Fibroblast of skin of right biceps (primary cell): ENCODE data around the gene MRPS27.

ENCODE experiments used
- DNase-seq: peaks from one replicate; pipeline ENCODE4 v3.0.0-alpha.2; 2013

MRPS27 gene

DNA sequence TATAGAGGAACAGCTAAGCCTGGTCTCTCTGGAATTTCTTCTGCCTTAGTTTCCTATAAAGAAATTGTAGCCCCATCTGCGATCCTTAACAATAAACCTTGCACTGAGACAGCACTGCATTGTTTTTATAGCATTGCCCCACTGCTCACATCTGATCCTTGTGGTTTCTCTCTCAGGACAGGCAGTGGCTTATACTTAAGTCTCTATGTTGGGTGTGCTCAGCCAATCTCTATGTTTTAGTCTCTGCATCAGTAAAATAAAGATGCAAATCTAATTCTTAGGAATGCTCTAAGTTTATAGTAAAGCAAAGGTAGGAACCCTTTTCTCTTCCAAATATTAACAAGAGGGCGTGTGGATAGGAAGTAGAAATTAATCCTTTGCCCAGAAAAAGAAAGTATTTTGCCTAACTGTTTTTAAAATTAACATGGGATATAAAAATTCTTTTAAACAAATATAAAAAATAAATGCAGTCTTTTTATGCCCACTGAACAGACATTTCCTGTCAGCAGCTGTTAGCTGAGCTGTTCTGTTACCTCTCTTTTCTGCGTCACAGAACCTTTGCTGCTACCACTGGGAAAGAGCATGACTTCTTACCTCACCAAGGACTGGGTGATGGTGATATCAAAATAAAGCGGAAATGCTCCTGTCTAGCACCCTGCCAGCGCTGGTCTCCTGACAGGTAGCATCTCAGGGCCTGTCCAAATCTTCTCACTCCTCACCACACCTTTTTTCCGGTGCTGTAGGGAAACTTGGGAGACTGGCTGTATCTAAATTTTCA, 29.5 kb downstream of the MRPS27 start:
- DNase-seq = no peak

DNA sequence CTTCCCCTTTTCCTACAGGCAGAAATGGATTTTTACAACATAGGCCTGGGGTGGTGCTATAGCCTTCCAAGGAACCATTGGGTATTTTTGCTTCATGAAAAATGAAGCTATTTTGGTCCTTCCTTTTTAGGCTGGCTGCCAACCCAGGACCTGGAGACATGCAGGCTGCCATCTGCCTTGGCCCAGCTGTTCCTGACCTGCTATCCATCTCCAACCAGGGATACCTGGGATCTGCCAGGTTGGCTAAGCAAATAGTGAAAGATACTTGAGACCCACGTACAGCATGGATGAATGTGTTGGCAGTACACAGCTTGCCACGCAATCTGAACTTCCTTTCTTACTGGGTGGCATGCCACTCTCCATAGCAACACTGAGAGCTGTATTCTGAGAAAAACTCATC, 31.1 kb downstream of the MRPS27 start:
- DNase-seq = no peak

DNA sequence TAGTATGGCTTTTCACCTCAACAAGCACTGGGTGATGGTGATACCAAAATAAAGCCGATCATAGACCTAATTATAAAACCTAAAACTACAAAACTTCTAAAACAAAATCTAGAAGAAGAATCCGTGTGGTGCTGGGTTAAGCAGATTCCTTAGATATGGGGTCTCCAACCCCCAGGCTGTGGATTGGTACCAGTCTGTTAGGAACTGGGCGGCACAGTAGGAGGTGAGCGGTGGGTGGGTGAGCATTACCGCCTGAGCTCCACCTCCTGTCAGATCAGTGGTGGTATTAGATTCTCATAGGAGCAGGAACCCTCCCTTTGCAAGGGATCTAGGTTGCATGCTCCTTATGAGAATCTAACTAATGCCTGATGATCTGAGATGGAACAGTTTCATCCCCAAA, 33.2 kb downstream of the MRPS27 start:
- no peak for DNase-seq

DNA sequence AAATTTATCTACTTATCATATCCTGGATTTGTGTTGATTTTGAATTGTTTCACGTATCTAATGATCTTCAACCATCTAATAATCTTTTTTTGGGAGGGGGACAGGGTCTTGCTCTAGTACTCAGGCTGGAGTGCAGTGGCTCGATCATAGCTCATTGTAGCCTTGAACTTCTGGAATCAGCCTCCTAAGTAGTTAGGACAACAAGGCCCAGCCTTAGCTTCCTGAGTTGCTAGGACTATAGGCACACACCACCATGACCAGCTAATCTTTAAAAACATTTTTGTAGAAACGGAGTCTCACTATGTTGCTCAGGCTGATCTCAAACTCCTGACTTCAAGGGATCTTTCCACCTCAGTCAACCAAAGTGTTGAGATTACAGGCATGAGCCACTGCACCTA, 34.6 kb downstream of the MRPS27 start:
- DNase-seq = no peak

DNA sequence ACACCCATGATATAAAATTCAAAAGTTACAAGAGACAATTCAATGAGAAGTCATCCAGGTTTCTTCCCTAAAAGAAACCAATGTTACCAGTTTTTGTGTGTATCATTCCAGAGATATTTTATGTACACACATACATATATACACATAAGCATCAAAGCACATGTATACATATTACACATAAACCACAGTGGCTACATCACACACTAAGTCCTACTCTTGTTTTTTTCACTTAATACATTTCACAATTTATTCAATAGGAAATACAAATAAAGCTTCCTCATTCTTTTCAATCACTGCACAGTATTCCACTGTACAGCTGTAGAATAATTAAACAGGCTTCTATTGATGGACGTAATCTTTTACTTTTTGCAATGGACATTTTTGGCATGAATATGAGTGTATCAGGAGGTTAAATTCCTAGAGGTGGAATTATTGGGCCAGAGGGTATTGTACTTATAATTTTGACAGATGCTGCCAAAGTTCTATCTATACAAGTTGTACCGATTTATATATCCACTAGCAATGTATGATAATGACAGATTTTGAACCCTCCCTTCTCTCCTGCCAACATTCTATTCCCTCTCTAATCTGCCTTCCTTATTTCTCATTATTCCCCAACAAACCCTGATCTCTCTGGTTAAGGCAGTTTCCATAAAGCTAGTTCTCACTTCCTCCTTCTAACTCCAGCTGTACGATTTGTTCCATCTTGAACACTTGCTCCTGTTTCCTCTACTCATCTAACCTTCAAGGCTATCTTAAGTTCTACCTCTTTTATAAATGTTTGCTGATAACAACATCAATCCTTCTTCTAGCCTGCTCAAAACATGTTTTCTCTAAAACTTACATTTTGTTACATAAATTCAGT, 35.2 kb downstream of the MRPS27 start:
- no peak for DNase-seq

DNA sequence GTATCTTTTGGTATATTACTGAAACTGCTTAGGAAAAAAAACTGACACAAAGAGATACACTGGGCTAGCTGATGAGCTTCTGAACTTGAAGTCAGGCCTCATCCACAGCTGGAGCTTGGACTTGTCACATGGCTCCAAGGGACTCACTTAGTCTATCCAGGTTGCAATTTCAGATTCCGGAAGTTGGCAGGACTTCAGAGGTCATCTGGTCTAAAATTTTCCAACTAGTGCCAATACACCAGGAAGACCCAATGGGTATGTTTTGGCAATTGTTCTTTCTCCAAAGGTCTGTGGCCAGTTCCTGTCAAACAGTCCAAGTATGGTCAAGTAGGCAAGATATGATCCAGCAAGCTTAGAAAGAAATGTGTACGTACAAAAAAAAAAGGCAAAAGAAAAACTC, 36.7 kb downstream of the MRPS27 start:
- DNase-seq = no peak

DNA sequence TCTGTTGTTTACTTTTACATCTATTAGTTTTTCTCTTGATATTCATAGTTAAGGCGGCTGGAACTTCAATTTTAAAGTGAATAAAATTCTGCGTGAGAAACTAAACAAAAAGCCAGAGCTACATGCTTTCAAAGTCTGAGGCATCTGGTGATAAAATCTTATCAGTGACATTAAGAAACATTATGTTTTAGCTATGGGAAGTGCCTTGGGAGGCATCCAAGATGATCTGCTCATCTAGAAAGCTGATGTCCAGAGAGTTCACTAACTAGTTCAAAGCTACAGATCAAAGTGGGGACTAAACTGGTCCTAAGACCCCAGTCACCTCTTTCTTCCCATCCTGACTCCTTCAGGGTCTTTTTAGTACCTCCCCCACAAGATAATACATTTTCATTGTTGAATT, 37.2 kb downstream of the MRPS27 start:
- peak; percentile 52 for DNase-seq

DNA sequence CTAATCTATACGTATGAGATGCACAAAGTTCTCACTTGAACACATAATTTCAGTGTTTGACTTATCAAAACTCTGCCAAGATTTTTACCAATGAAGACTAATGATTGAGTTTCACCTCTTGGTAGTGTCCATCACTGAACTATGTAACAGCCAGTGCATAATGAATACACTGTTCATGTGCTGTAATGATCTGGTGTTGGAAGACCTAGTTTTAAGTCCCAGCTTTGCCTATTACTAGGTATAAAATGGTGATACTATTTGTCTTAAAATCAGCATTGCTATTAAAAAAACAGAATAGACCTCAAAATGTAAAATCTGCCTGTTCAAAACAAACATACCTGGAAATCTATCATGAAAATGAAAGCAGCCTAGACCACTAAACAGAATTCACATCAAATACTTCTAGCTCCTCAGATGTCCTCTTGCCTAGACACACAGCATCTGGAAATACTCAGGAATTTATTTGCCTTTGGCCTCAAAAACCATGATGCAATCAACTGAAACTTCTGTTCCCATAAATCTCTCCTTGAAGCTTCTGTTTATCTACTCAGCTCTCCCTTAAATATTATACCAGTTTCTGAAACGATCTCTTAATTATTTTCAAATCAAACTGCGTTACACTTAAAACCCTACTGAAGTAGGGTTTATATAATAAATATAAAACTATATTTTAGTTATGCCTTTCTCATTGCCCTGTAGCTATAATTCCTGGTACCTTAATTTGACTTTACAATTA, 38.1 kb downstream of the MRPS27 start:
- peak; percentile 92 for DNase-seq

DNA sequence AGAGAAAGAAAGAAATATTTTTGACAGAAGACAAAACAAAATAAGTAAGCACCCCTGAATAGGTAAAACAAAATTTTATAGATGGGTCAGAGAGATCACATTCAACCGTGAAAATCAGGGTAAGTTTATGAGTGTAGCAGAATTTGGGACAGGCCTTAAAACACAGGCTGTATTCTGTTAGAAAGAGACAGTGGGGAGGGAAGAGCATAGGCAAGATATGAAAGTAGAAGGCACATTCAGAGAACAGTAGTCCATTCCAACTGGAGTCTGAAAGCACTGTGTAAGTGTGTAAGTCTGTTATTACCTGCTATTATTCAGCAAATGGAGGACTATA, 38.6 kb downstream of the MRPS27 start:
- no peak for DNase-seq

DNA sequence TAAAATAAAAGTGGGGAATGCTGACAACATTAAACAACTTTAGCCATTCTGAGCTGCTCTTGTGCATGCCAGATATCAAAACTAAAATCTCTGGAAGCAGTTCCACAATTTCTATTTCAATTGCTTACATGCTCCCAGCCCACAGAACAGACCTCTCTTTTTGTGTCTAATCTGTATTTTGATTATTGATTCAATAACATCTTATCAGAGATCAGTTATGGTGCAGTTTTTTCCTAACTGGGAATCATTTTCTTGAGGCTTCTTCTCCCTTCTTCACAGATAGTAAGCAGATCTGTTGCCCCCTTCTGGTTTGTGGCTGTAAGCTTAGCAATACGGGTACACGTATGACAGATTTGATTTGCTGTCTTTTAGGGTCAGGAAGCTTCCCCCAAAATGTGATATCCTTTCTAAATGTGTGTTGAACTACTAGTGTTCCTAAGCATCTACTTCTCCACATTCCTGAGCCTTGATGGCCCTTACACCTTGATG, 39.4 kb downstream of the MRPS27 start:
- peak; percentile 63 for DNase-seq

DNA sequence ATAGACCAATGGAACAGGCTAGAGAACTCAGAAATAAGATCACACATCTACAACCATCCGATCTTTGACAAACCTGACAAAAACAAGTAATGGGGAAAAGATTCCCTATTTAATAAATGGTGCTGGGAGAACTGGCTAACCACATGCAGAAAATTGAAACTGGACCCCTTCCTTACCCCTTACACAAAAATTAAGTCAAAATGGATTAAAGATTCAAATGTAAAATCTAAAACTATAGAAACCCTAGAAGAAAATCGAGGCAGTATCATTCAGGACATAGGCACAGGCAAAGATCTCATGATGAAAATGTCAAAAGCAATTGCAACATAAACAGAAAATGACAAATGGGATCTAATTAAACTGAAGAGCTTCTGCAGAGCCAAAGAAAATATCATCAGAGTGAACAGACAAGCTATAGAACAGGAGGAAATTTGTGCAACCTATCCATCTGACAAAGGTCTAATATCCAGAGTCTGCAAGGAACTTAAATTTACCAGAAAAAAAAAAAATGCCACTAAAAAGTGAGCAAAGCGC, 43.8 kb downstream of the MRPS27 start:
- no peak for DNase-seq

DNA sequence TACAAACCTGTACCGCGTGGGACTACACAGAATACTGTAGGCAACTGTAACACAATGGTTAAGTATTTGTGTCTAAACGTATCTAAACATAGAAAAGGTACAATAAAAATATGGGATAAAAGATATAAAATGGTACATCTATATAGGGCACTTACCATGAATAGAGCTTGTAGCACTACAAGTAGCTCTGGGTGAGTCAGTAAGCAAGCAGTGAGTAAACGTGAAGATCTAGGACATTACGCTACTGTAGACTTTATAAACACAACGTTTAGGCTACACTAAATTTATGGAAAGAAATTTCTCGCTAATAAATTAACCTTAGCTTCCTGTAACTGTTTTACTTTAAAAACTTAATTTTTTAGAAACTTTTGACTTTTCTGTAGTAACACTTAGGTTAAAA, 46.5 kb downstream of the MRPS27 start:
- no peak for DNase-seq

DNA sequence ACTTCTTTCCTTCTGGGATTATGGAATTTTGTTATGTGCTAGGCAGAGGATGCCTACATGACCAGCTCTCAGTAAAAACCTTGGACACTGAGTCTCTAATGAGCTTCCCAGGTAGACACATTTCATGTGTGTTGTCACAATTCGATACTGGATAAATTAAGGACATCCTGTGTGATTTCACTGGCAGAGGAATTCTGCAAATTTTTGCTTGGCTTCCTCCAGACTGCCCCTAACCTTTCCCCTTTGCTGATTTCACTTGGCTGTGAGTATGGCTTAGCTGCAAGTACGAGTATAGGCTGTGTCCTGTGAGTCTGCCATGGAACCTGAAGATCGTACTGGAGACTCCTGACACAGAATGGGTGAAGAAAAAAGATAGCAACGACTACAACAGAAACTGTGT, 47.6 kb downstream of the MRPS27 start:
- no peak for DNase-seq

DNA sequence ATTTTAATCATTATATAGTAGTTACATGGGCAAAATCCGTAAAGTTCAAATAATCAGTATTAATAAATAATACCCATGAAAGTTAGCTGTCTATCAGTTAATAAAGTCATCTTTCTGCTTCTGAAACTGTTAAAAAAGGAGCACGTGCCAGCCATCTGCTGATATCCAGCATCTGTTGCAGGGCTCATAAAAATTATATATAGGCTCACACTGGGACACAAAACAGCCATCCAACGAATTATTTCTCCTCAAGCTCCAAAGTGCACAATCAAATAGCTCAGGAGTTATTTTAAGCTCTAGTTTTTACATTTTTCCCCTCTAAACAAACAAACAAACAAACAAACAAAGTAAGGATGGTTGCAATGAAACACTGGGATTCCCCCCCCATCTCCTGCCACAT, 48.3 kb downstream of the MRPS27 start:
- no peak for DNase-seq

DNA sequence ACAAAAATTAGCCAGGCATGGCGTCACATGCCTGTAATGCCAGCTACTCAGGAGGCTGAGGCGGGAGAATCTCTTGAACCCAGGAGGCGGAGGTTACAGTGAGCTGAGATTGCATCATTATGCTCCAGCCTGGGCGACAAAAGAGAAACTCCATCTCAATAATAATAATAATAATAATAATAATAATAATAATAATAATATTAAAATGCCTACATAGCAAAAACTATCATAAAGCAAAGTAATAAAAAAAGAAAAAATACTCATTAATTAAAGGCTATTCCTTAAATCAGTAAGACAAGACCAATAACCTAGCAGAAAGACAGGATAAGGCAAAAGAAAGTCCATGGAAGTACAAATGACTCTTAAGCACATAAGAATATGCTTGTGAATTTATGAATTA, 50.0 kb downstream of the MRPS27 start:
- DNase-seq = no peak

DNA sequence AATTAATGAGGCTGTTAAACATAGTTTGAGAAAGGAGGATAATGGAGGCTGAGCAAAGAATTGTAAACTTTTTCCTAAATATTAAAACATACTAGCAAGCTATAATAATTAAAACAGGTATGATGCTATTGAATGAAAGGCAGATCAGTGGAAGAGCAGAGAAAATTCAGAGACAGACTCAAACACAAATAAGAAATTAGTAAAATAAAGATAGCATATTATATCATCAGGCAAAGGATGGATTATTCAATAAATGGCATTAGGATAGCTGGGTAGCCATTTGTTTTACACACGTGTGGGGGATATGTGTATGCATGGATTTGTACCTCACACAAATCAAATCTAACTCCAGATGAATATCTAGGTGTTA, 50.6 kb downstream of the MRPS27 start:
- DNase-seq = no peak

DNA sequence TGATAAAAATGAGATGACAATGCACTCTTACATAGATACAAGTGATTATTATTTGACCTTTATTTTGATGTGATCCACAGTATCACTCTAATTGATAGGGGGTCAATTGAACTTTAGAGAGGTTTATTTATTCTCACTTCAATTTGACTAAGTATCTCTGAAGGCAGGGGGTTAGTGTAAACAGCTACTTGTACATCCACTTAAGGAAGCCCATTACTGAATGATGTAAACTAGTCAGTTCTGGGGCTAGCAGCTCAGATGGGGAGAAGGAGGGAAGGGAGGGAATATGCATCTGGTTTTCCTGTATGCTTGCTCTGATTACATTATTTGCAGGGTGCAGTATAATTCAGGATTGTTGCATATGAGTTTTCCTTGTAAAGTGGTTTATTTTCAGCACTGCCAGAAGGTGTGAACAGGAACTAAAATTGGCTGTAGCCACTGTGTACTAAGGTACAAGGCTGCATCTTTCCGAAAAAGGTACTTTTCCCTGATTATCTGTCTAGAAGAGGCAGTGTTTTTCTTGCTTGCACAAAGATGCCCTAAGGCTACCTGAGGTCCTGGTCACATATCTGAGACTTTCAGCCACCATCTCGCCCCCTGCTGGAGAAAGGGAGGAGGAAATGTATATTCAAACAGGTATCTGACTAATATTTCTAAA, 51.2 kb downstream of the MRPS27 start:
- DNase-seq = peak; percentile 53

DNA sequence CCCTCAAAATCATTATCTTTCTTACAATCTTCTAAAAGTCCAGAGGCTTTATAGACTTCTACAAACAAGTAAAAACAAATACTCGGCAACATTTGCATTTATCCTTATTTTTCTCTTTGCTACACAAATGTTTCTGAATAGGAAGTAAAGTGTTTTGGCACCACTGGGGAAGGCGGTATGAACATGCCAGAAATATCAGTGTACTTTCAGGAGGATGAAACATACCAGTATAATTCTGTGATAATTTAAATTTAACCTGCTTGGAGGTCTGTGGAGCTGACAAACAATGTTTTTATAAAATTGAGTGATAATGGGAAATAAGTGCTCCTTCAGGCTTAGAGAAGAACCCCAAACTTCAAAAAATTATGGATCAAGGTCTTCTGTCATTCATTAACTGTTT, 51.8 kb downstream of the MRPS27 start:
- DNase-seq = no peak

DNA sequence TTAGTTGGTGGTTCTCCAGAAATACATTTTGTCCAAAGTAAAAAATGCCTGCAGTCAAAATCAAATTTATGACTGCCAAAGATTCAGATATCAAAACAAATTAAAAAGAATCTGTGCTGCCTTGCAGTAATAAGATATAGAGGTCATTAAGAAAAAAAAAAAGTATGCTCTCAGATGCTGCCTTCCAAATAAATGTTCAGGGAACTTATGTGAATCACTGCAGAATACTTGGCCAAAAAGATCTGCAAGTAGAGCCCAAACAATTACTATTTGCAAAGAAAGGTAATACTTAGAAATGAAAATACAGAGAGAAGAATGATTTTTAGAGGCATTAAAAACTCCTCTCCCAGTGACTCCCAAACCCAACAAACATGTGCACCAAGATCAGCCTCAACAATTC, 52.4 kb downstream of the MRPS27 start:
- no peak for DNase-seq

DNA sequence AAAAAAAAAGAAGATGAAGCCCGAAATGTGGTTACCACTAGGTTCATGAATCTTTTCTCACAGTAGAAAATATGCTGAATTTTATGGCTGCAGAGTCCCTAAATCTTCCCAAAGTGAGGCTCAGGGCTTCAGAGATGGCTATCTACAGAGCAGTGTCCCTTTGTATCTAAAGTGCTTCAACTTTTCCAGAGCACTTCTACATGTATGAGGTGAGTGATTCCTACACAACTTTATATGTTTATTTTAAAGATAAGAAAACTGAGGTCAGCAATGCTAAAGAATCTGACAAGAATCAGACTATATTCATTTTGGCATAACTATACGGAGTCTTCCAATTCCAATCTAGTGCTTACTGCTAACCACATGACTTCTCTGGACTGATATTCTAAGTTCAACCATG, 53.2 kb downstream of the MRPS27 start:
- DNase-seq = no peak

DNA sequence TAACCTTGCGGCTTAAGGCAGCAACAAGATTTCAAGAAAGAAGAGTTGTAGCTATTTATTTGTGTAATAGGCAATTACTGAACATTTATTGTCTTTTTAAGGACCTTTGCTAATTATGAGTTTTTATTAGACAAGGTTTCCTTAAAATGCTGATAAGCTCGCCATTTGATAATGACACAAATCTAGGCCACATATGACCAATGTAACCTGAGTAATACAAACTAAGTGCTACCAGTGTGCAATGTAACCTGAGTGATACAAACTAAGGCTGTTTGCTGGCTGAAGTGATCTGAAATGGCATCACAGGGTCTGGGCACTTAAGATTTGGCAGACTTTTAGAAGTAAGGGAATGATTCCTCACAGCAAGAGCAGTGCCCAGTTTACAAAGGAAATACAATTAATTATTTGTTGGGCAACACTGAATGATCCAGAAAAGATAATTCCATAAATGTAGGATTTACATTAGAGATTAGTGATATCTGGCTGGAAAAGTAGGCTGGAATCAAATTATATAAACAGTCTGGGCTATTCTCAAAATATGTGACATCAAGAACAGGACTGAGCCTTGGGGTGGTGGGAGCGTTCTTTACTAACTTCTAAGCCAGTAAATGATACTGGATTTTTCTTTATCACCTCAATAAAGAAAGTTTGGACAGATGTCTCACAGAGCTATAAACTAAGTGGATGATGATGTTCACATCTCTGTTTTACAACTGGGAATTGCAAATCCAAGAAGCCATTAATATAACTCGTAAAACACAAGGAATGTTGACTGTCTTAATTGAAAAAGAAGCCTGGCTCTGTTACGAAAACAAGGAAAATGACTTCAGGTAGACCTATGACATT, 54.8 kb downstream of the MRPS27 start:
- DNase-seq = no peak

DNA sequence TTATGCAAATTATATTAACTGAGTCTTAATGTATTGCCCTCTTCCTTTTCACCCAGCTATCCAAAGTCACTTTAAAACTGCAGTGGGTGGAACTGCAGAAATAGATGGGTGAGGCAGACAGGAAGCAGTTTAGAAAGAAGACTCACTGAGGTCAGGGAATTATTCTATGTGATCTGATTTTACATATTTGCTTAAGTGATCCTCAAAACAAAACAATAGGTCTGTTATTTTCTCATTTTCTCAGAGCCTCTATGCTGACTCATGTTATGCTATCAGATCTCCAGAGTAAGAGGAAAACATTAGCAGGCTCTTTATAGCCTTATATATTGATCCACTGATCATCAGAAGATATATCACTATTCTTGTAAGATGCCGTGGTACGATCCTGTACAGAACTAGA, 63.5 kb downstream of the MRPS27 start:
- no peak for DNase-seq
